Measurements from ENCODE around the gene SHE.

The SHE gene

DNA sequence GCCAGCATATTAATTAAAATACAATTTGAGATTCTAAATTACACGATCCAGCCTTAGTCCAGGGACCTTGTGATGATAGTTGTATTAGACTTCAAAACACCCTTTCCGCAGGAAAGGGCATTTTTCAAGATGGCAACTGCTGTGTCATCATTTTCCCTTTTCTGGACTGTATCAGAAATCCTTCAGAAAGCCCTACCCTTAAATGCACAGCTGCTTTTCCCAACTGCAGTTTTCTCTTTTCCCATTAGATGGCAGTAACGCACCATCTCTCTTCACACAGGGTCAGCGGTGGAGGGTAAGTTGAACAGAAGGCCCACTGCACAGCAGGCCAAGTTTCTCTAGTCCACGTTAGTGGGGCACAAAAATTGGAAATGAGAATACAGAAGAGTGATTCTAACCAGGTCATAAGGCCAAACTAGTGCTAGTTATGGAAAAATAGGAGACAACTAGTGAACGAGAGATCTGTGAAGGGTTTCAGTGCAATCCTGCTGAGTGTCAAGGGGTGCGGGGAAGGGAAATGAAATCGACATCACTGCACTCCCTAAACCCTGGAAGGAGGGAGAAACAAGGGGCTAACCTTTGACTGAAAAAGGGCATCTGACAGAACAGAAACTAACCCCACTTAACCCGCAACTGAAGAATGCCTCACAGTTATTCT lies 22.3 kb downstream of the SHE start:
- Mint-ChIP-seq H3K27me3 (ENCODE audit: low read depth) (peaks cover 10% of the 10 kb centered on the region), H3K4me3 (no peak overlapping the region), H3K27ac (no peak overlapping the region), H3K36me3 (ENCODE audit: low read depth) (no peaks in the 10 kb centered on the region), H3K9me3 (no peaks in the 10 kb centered on the region), H3K4me1 (ENCODE audit: low read depth) (peaks cover 18% of the 10 kb centered on the region)
- DNase-seq (ENCODE audit: low spot score): peak; percentile 57

DNA sequence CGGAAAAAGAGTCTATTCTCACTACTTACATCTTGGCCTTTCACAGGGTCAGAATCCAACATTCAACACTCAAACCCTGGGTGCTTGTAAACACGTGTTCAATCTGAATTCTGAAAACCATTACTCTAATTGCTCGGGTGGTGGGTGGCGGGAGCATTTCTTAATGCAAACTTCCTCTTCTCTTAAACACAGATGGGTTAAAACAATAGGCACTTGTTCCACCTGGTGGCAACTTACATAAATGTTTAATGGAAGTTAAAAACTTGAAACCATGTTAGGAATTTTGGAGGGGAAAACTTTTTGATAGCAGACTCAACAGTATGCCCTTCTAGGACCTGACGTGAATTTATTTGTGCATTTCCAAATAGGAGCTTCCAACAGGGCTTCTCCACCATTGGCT lies 23.6 kb downstream of the SHE start:
- Mint-ChIP-seq H3K4me3 (no peak overlapping the region), H3K9me3 (no peaks in the 10 kb centered on the region), H3K4me1 (ENCODE audit: low read depth) (peaks cover 18% of the 10 kb centered on the region), H3K27me3 (ENCODE audit: low read depth) (peaks cover 5% of the 10 kb centered on the region), H3K36me3 (ENCODE audit: low read depth) (no peaks in the 10 kb centered on the region), H3K27ac (no peak overlapping the region)
- DNase-seq (ENCODE audit: low spot score): no peak

DNA sequence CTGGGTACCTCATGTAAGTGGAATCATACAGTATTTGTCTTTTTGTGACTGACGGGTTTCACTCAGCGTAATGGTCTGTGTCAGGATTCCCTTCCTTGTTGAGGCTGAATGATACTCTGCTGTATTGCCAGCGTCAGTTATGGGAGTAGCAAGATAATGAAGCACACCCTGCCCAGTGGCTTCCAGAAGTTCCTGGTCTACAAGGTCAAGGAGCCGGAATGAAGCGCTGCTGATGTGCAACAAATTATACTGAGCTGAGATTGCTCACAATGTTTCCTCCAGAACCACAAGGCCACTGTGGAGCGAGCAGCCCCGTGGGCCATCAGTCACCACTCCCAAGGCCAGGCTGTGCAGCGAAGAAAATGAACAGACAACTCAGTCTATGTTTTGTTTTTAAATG lies 24.2 kb downstream of the SHE start:
- Mint-ChIP-seq H3K4me1 (ENCODE audit: low read depth) (peaks cover 18% of the 10 kb centered on the region), H3K36me3 (ENCODE audit: low read depth) (no peaks in the 10 kb centered on the region), H3K9me3 (no peaks in the 10 kb centered on the region), H3K4me3 (no peak overlapping the region), H3K27me3 (ENCODE audit: low read depth) (no peaks in the 10 kb centered on the region), H3K27ac (no peak overlapping the region)
- DNase-seq (ENCODE audit: low spot score): no peak

DNA sequence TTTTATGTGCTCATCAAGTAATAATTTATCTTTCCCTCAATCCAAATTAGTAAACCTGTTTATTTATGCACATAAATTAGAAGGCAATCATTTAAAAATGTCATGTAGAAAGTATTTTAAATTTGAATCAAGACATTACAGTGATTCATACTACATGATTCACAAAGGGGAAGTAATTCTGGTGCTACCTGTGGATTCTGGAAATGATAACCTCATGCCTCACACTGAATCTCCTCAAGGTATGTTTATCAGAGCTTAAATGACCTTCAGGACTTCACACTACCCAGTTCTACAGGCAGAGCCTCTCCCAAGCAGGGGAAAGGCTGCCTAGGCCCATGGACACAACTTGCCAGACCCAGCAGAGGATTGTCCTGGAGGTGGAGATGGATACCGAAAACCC lies 25.4 kb downstream of the SHE start:
- Mint-ChIP-seq H3K4me1 (ENCODE audit: low read depth) (peaks cover 18% of the 10 kb centered on the region), H3K27ac (no peak overlapping the region), H3K9me3 (no peaks in the 10 kb centered on the region), H3K36me3 (ENCODE audit: low read depth) (no peaks in the 10 kb centered on the region), H3K27me3 (ENCODE audit: low read depth) (no peaks in the 10 kb centered on the region), H3K4me3 (no peak overlapping the region)
- no peak for DNase-seq (ENCODE audit: low spot score)

DNA sequence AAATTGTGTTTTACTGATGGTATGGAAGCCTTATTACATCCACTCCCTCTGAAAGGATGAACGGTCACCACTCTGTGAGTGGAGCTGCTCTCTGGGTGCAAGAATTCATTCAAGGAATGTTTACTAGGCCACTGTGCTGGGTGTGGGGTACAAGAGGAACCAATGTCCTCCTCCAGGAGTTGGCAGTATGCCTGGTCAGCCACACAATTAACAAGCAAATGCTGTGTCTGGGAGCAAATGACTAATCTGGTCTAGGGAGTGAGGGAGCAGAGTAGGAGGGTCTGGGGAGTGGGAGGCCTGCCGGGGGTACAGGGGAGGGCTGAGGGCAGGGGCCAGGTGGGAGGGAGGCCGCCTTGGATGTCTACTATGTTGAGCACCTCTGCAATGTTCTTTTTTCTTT lies 27.4 kb downstream of the SHE start:
- DNase-seq (ENCODE audit: low spot score): no peak
- no peak overlapping the region for H3K27ac Mint-ChIP-seq

DNA sequence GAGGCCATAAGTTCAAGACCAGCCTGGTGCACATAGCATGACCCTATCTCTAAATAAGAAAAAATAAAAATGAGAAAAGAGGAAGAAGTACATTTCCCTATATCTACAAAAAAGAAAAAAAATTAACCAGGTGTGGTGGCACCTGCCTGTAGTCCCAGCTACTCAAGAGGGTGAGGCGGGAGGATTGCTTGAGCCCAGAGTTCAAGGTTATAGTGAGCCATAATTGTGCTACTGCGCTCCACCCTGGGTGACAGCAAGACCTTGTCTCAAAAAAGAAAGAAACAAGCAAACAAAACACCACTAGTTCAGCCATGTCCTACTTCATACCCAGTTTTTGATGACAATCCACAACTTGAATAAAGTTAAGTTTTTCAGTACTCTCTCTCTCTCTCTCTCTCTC lies 30.9 kb downstream of the SHE start:
- H3K36me3 Mint-ChIP-seq (ENCODE audit: low read depth): no peaks in the 10 kb centered on the region
- H3K4me1 Mint-ChIP-seq (ENCODE audit: low read depth): peaks cover 21% of the 10 kb centered on the region
- H3K9me3 Mint-ChIP-seq: no peaks in the 10 kb centered on the region
- no peaks in the 10 kb centered on the region for H3K27me3 Mint-ChIP-seq (ENCODE audit: low read depth)
- no peak for DNase-seq (ENCODE audit: low spot score)
- H3K4me3 Mint-ChIP-seq: no peak overlapping the region
- peak overlapping the region; percentile 35 for H3K27ac Mint-ChIP-seq

More for the DNA sequence above, 27.4 kb downstream of the SHE start:
- Mint-ChIP-seq H3K36me3 (ENCODE audit: low read depth) (no peaks in the 10 kb centered on the region), H3K9me3 (no peaks in the 10 kb centered on the region), H3K4me3 (no peak overlapping the region), H3K27me3 (ENCODE audit: low read depth) (no peaks in the 10 kb centered on the region), H3K4me1 (ENCODE audit: low read depth) (peaks cover 16% of the 10 kb centered on the region)

DNA sequence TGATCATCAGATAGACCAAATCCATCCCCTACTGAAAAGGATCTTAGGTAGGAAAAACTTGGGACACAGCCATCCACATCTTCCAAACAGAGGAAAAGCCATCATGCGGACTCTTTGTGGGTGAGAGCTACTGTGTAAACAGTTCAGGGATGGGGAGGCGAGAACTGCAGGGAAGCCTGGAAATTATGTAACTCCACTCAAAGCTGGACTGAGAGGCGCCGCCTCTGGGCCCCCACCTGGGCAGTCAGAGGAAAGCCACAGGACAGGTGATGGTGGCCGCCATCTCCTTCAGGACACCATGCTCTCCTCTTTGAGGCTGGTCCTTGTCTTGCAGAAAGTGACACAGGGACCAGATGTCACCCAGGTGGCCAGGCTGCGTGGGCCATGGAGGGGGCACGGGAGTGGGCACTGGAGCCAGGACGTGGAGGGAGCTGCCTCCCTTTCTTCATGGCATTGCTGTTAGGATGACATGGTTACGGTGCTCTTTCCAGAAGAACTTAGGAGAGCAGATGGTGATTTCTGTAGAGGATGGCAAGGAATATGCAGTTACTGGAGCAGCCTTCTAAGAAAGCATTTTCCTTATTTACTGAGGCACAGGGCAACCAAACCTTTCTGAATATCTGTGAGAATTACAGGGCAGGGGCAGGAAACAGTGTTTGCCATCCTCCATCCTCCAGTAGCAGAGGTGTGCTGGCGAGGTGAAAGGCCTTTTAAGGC lies 32.2 kb downstream of the SHE start:
- no peak overlapping the region for H3K4me3 Mint-ChIP-seq
- H3K9me3 Mint-ChIP-seq: no peaks in the 10 kb centered on the region
- peaks cover under 1% of the 10 kb centered on the region for H3K36me3 Mint-ChIP-seq (ENCODE audit: low read depth)
- H3K4me1 Mint-ChIP-seq (ENCODE audit: low read depth): peaks cover 32% of the 10 kb centered on the region
- H3K27ac Mint-ChIP-seq: no peak overlapping the region
- no peaks in the 10 kb centered on the region for H3K27me3 Mint-ChIP-seq (ENCODE audit: low read depth)
- DNase-seq (ENCODE audit: low spot score): no peak

DNA sequence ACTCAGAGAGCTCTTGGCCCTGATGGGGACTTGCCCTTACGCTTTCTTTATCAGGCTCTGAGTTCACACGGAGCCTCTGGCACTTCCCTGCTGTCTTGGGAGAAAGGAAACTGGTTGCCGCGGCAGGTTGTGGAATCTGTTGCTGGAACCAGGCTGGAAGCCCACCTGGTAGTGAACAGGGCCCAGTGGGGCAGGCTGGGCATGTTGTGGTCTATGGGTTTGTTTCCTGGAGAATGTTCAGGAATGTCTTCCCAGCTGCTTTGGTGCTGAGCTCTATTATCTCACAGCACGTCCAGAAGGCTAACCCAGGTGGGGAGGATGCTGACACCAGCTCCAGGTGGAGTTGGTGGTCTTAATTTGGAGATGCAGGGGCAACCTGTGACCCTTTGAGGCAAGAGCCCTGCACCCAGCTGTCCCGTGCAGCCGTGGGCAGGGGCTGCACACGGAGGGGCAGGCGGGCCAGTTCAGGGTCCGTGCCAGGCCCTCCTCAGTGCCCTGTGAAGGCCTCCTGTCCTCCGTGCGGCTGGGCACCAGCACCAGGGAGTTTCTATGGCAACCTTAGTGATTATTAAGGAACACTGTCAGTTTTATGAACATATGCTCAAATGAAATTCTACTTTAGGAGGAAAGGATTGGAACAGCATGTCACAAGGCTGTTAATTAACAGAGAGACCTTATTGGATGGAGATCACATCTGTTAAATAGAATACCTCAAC lies 33.5 kb downstream of the SHE start:
- H3K4me1 Mint-ChIP-seq (ENCODE audit: low read depth): peaks cover 40% of the 10 kb centered on the region
- no peak overlapping the region for H3K27ac Mint-ChIP-seq
- H3K27me3 Mint-ChIP-seq (ENCODE audit: low read depth): no peaks in the 10 kb centered on the region
- no peak for DNase-seq (ENCODE audit: low spot score)
- H3K36me3 Mint-ChIP-seq (ENCODE audit: low read depth): peaks cover 4% of the 10 kb centered on the region
- no peak overlapping the region for H3K4me3 Mint-ChIP-seq
- H3K9me3 Mint-ChIP-seq: no peaks in the 10 kb centered on the region

DNA sequence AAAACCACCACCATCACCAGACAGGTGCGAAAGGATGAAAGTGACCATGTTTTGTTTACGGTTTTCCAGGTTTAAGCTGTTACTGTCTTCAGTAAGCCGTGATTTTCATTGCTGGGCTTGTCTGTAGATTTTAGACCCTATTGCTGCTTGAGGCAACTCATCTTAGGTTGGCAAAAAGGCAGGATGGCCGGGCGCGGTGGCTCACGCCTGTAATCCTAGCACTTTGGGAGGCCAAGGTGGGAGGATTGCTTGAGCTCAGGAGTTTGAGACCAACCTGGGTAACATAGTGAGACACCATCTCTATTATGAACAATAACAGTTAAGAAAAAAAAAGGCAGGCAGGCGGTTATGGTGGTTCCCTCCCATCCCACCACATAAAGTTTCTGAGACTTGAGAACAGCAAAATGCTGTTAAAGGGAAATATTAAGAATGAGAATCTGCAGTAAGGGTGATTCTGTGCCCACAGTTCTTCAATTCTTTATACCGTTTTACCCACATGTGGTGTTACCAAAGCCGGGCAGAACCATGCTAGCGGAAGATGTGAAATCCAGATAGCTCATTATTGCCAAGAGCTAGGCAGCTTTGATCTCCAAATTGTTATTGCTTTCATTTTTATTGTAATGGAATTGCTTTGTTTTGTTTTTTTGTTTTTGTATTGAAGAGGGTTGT lies 34.6 kb downstream of the SHE start:
- no peaks in the 10 kb centered on the region for H3K27me3 Mint-ChIP-seq (ENCODE audit: low read depth)
- peak overlapping the region; percentile 64 for H3K27ac Mint-ChIP-seq
- DNase-seq (ENCODE audit: low spot score): no peak
- H3K9me3 Mint-ChIP-seq: no peaks in the 10 kb centered on the region
- peaks cover 47% of the 10 kb centered on the region for H3K4me1 Mint-ChIP-seq (ENCODE audit: low read depth)
- peaks cover 4% of the 10 kb centered on the region for H3K36me3 Mint-ChIP-seq (ENCODE audit: low read depth)
- no peak overlapping the region for H3K4me3 Mint-ChIP-seq

DNA sequence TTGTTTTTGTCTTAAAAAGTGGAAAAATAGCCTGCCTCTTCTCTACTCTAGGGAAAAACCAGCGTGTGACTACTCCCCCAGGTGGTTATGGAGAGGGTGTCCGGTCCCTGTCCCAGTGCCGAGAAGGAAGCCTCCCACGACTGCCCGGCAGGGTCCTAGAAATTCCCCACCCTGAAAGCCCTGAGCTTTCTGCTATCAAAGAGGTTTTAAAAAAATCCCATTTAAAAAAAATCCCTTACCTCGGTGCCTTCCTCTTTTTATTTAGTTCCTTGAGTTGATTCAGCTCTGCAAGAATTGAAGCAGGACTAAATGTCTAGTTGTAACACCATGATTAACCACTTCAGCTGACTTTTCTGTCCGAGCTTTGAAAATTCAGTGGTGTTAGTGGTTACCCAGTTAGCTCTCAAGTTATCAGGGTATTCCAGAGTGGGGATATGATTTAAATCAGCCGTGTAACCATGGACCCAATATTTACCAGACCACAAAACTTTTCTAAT lies 35.2 kb downstream of the SHE start:
- no peak overlapping the region for H3K27ac Mint-ChIP-seq
- peaks cover 49% of the 10 kb centered on the region for H3K4me1 Mint-ChIP-seq (ENCODE audit: low read depth)
- peaks cover 4% of the 10 kb centered on the region for H3K36me3 Mint-ChIP-seq (ENCODE audit: low read depth)
- H3K9me3 Mint-ChIP-seq: no peaks in the 10 kb centered on the region
- DNase-seq (ENCODE audit: low spot score): no peak
- no peak overlapping the region for H3K4me3 Mint-ChIP-seq
- no peaks in the 10 kb centered on the region for H3K27me3 Mint-ChIP-seq (ENCODE audit: low read depth)

DNA sequence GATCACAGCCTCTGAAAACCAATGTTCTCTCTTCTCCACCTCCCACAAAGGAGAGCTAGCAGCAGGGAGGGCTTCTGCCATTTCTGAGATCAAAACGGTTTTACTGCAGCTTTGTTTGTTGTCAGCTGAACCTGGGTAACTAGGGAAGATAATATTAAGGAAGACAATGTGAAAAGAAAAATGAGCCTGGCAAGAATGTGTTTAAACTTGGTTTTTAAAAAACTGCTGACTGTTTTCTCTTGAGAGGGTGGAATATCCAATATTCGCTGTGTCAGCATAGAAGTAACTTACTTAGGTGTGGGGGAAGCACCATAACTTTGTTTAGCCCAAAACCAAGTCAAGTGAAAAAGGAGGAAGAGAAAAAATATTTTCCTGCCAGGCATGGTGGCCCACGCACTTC lies 36.0 kb downstream of the SHE start:
- Mint-ChIP-seq H3K27me3 (ENCODE audit: low read depth) (no peaks in the 10 kb centered on the region), H3K9me3 (no peaks in the 10 kb centered on the region), H3K4me1 (ENCODE audit: low read depth) (peaks cover 49% of the 10 kb centered on the region), H3K27ac (peak overlapping the region; percentile 9), H3K36me3 (ENCODE audit: low read depth) (peaks cover 4% of the 10 kb centered on the region), H3K4me3 (peak overlapping the region; percentile 6)
- no peak for DNase-seq (ENCODE audit: low spot score)

DNA sequence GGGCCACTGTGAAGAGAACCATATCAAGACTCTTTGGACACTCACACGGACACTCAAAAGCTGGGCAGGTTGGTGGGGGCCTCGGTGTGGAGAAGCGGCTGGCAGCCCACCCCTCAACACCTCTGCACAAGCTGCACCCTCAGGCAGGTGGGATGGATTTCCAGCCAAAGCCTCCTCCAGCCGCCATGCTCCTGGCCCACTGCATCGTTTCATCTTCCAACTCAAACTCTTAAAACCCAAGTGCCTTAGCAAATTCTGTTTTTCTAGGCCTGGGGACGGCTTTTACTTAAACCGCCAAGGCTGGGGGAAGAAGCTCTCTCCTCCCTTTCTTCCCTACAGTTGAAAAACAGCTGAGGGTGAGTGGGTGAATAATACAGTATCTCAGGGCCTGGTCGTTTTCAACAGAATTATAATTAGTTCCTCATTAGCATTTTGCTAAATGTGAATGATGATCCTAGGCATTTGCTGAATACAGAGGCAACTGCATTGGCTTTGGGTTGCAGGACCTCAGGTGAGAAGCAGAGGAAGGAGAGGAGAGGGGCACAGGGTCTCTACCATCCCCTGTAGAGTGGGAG lies 36.5 kb downstream of the SHE start:
- H3K4me1 Mint-ChIP-seq (ENCODE audit: low read depth): peaks cover 52% of the 10 kb centered on the region
- peak overlapping the region; percentile 6 for H3K4me3 Mint-ChIP-seq
- no peaks in the 10 kb centered on the region for H3K27me3 Mint-ChIP-seq (ENCODE audit: low read depth)
- DNase-seq (ENCODE audit: low spot score): no peak
- H3K27ac Mint-ChIP-seq: peak overlapping the region; percentile 9
- H3K9me3 Mint-ChIP-seq: no peaks in the 10 kb centered on the region
- peaks cover 4% of the 10 kb centered on the region for H3K36me3 Mint-ChIP-seq (ENCODE audit: low read depth)

DNA sequence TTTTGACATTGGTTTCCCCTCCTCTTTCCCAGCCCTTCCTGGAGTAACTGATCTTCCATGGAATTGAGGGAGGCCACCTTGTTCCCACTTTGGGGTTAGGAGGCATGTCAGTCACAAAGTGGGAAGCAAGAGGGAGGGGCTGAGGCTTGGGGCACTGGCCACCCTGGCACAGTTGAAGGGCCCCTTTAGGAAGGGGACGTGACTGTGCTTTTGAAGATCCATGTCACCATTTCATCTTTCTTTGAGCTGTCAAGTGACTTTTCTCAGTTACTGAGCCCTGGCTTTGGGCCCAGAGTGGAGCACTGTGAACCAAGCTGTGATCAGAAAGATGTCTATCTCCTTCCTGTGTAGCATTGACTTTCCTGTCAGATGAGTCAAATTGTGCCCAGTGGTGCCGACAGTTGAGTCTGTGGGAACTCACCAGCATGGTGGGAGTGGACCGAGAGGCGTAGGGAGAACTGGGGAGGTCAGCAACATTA lies 38.7 kb downstream of the SHE start:
- peak overlapping the region; percentile 94 for H3K27ac Mint-ChIP-seq
- H3K4me1 Mint-ChIP-seq (ENCODE audit: low read depth): peaks cover 58% of the 10 kb centered on the region
- H3K36me3 Mint-ChIP-seq (ENCODE audit: low read depth): peaks cover 4% of the 10 kb centered on the region
- H3K4me3 Mint-ChIP-seq: peak overlapping the region; percentile 72
- H3K27me3 Mint-ChIP-seq (ENCODE audit: low read depth): no peaks in the 10 kb centered on the region
- peak; percentile 82 for DNase-seq (ENCODE audit: low spot score)
- H3K9me3 Mint-ChIP-seq: no peaks in the 10 kb centered on the region
